NCI-H1105 (cell line): Measurements from ENCODE around the gene THOP1.
A peak's percentile ranks its signal among the peaks of the same experiment; 100 is the strongest.
"Not testable (repeated sequence)": the region's sequence is repeated elsewhere in the genome, so short reads cannot be mapped to it uniquely, and the experiment has no call there.

ENCODE experiments used
- DNase-seq: peaks from one replicate; lab custom pipeline; 2025; lab: John Stamatoyannopoulos, UW

THOP1 gene

GRCh38 chr19:2817237-2817829 is 32.0 kb downstream of the THOP1 start:
- DNase-seq: not testable (repeated sequence)

DNA sequence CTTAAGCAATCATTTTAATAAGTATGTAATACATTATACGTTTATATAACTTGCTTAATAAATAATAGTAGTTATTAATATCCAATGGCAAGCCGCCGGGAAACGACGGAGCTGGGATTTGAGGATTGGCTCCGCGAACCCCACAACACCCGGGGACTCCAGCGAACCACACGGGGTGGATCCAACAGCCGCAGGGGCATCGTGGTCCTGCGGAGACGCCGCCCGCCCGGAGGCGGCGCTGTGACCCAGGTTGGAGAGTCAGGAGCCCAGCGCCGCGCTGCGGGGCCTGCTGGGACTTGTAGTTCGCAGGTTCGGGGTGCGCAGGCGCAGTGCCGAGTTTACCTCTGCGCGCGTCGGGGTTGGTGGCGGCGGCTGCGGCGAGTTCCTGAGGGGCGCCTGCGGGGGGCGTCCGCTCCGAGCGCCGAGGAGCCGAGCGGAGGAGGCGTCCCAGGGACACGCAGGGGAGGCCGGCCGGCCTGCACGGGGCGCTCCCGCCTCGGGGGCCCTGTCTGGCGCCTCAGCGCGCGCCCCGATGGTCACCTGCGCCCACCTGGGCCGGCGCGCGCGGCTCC is 34.3 kb downstream of the THOP1 start, which contains the start of gene ZNF554:
TSS of gene ZNF554 (plus strand) at position 329 of the 572 bp plus-strand sequence. CDS start at position 533, 204 bp downstream.
- DNase-seq: peak; percentile 96

- DNase-seq: peak; percentile 21
Measured at GRCh38 chr19:2820112-2820702, 34.9 kb downstream of the THOP1 start.

DNA sequence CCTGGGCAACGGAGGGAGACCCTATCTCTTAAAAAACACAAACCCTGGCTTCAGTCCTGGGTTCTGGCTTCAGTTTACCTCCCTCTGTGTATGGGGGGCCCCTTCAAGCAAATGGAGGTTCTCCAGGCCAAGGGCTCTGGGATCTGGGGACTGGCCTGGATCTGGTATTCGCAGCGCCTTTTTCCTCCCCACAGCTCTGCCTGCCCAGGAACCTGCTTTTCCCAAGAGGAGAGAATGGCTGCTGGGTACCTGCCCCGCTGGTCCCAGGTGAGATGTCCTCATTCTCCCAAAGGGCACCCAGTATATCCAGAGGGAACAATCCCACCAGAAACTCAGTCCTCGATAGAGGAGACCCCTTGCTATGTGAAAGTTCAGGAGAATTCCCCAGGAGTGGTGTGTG is 37.5 kb downstream of the THOP1 start:
- DNase-seq: no peak

GRCh38 chr19:2823646-2824045 is 38.3 kb downstream of the THOP1 start:
- no peak for DNase-seq

- no peak for DNase-seq
Measured at GRCh38 chr19:2824129-2824528, 38.8 kb downstream of the THOP1 start.

DNA sequence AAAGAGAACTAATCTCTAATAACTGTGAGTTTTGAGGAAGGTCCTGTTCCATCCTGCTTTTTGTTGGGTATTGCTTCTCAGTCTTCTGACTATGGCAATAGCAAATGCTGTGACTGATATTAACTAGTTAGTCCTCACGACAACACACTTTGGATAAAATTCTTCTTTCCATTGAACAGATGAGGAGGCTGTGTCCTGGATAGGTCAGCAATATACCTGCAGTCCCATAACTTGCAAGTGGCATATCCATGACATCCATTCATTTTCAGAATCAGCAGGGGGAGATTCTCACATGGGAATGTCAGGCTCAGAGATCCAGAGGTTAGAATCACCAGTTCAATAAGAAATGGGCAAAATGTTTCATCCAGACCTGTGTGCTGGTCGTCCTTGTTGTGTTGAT is 41.7 kb downstream of the THOP1 start:
- no peak for DNase-seq

DNA sequence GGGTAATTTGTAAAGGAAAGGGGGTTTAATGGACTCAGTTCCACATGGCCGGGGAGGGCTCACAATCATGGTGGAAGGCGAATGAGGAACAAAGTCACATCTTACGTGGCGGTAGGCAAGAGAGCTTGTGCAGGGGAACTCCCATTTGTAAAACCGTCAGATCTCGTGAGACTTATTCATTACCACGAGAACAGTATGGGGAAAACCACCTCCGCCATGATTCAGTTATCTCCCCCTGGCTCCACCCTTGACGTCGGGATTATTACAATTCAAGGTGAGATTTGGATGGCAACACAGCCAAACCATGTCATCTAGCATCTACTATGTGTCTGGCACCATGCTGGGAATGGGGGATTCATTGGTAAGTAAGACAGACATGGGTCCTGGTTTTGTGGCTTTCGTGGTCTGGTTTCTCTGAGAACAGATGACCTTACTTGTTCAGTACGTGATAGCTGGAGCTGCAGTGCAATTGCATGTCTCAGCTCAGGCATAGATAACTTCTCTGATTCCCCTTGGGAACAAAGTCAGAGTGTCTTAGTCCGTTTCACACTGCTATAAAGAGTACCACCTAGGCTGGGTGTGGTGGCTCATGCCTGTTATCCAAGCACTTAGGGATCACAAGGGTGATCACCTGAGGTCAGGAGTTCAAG is 42.7 kb downstream of the THOP1 start:
- no peak for DNase-seq

GRCh38 chr19:2834294-2834871 is 49.1 kb downstream of the THOP1 start:
- DNase-seq: no peak

DNA sequence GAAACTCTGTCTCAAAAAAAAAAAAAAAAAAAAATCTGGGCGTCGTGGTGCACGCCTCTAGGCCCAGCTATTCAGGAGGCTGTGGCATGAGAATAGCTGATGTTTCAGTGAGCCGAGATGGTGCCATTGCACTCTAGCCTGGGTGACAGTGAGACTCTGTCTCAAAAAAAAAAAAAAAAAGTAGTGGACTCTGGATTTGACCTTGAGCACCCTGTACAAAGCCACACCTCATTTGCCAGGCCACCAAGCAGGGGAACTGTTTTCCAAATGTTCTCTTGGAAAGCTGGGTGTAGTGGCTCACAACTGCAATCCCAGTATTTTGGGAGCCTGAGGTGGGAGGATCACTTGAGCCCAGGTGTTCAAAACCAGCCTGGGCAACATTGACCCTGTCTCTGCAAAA is 52.1 kb downstream of the THOP1 start:
- DNase-seq: no peak

DNA sequence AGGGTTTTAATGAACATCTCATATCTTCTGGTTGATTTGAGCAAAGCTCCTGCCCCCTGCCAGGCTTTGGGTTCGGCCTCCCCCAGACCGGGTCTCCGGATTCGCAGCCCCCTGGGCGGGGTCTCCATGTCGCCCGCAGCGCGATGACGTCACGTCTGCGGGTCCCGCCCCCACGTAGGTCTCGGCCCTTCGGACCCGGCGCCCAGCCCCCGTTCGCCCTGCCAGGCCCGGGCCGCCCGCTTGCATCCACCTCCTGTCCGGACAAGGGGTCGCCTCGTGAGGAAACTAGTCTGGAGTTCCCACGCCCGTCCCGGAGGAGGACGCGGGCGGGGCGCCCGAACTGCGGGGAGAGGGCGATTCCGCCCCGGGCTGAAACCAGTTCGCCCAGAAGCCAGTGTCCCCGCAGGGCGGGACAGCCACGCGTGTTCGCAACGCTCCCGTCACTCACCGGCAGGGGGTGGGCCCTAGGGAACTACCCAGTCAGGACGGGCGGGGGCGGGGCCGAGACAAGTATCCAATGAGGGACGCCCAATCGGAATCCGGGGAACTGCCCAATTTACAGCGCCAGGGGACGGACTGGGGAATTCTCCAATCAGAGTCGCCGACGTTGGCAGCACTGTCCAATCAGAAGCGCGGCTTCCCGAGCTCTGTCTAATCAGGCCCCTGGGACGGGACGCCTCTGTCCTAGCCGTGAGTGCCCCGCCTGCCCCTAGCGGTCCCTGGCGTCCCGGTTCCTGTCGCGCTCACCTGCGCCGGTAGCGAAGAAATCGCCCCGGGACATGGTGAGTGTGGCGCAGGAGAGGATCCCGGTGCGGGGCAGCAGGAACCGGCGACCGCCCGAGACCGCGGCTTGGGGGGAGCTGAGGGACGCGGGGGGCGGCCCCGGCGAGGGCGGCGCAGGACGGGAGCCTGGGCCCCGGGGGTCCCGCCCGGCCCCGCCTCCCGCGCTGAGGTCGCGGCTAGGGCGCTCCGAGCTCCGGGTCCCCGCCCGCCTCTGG is 55.8 kb downstream of the THOP1 start, which contains the start of gene ZNF555:
TSS of gene ZNF555 (plus strand) at position 682 of the 998 bp plus-strand sequence. CDS start at position 780, 98 bp downstream.
- peak; percentile 93 for DNase-seq

GRCh38 chr19:2841855-2842574 is 56.7 kb downstream of the THOP1 start:
- DNase-seq: no peak

- DNase-seq: no peak
Measured at GRCh38 chr19:2845107-2845506, 59.8 kb downstream of the THOP1 start.

DNA sequence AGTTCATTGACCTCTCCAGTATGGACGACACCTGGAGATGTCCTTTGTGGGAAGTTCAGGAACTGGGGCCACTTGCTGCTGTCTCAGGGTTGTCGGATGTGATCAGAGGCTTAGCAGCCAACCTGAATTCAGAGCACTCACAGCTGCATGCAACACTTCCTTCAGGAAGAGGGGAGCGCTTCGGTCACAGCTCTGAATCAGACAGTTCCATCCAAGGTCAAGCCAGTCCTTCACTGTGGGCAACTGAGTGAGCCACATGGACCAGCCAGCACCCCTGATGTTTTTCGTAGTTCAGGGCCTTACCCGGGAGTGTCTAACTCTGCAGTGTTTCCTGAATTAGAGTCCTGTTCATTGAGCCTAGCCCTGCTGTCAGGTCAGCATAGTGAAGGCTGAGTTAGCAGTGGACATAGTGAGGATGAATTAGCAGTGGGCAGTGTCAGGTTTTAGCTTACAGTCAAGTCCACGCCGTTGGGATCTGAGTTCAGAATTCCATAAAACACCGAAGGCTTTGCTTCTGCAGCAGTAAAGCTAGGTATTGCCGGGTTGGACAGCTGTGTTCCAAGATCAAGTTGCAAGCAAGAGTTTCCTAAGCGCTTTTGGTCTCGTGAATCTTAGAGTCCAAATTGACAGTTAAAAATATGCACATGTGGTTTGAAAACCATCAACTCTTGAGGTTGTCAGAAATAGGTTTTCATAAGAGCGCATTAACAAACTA is 61.0 kb downstream of the THOP1 start:
- no peak for DNase-seq

GRCh38 chr19:2847507-2847906 is 62.2 kb downstream of the THOP1 start:
- DNase-seq: no peak

- DNase-seq: no peak
Measured at GRCh38 chr19:2848616-2849015, 63.3 kb downstream of the THOP1 start.

GRCh38 chr19:2850256-2850925 is 65.1 kb downstream of the THOP1 start:
- no peak for DNase-seq

- DNase-seq: no peak
Measured at GRCh38 chr19:2852598-2852997, 67.3 kb downstream of the THOP1 start.

DNA sequence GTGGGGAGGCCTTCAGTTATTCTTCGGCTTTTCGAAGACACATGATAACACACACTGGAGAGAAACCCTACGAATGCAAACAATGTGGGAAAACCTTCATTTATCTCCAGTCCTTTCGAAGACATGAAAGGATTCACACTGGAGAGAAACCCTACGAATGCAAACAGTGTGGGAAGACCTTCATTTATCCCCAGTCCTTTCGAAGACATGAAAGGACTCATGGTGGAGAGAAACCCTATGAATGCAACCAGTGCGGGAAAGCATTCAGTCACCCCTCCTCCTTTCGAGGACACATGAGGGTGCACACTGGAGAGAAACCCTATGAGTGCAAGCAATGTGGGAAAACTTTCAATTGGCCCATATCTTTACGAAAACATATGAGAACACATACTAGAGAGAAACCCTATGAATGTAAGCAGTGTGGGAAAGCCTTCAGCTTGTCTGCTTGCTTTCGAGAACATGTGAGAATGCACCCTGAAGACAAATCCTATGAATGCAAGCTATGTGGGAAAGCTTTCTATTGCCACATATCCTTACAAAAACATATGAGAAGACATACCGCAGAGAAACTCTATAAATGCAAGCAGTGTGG is 67.8 kb downstream of the THOP1 start:
- DNase-seq: no peak
